ENCODE results near the gene AAR2.
A peak's percentile ranks its signal among the peaks of the same experiment; 100 is the strongest.

Gene AAR2

GRCh38 chr20:36208257-36208656 is 28.0 kb upstream of the AAR2 start:
- TF ChIP-seq CTCF (IDR thresholded peaks at IDR 0.05; ENCODE audit: low read depth, low read length, missing control alignments) = no peak
- no peak for DNase-seq (ENCODE audit: low read depth)
- H3K4me3 ChIP-seq (ENCODE audit: low read depth, low read length) = no peak overlapping the region

GRCh38 chr20:36210436-36211021 is 25.7 kb upstream of the AAR2 start:
- peak; percentile 4 for TF ChIP-seq CTCF (IDR thresholded peaks at IDR 0.05; ENCODE audit: low read depth, low read length, missing control alignments)
- DNase-seq (ENCODE audit: low read depth) = no peak
- H3K4me3 ChIP-seq (ENCODE audit: low read depth, low read length) = no peak overlapping the region

DNA sequence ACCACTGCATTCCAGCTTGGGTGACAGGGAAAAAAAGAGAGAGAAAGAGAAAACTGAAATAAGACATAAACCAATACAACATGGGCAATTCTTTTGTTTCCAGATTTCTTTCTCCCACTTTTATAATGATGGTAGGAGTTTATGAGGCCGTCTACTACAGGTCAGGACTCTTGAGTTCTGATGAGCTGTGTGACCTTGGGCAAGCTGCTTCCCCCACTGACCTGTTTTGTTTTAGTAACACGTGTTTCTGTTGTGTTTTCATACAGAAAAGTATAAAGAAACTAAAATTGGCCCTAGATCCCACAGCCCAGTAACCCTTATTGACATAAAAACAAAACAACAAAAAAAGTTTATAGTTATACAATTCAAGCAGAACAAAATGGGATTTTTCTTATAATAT is 22.9 kb upstream of the AAR2 start:
- H3K4me3 ChIP-seq (ENCODE audit: low read depth, low read length) = no peak overlapping the region
- TF ChIP-seq CTCF (IDR thresholded peaks at IDR 0.05; ENCODE audit: low read depth, low read length, missing control alignments) = no peak
- DNase-seq (ENCODE audit: low read depth) = no peak

GRCh38 chr20:36214684-36215256 is 21.5 kb upstream of the AAR2 start:
- H3K4me3 ChIP-seq (ENCODE audit: low read depth, low read length) = no peak overlapping the region
- DNase-seq (ENCODE audit: low read depth) = no peak
- peak; percentile 72 for TF ChIP-seq CTCF (IDR thresholded peaks at IDR 0.05; ENCODE audit: low read depth, low read length, missing control alignments)

GRCh38 chr20:36215778-36216177 is 20.5 kb upstream of the AAR2 start:
- no peak for DNase-seq (ENCODE audit: low read depth)
- H3K4me3 ChIP-seq (ENCODE audit: low read depth, low read length) = no peak overlapping the region
- no peak for TF ChIP-seq CTCF (IDR thresholded peaks at IDR 0.05; ENCODE audit: low read depth, low read length, missing control alignments)

GRCh38 chr20:36216314-36217025 is 19.8 kb upstream of the AAR2 start:
- TF ChIP-seq CTCF (IDR thresholded peaks at IDR 0.05; ENCODE audit: low read depth, low read length, missing control alignments) = no peak
- no peak overlapping the region for H3K4me3 ChIP-seq (ENCODE audit: low read depth, low read length)
- DNase-seq (ENCODE audit: low read depth) = no peak
